ENCODE measurements around the gene ESR1. TPM values are rescaled to one million over a fixed set of nuclear protein-coding genes. Genes with fewer than 3 reads are reported as not detected.
A peak's percentile ranks its signal among the peaks of the same experiment; 100 is the strongest.

ESR1 gene
- polyA plus RNA-seq (2013, experiment 1 of 2), result under 0.01 TPM
- not detected for polyA plus RNA-seq (2013, experiment 2 of 2)

GRCh38 chr6:151807513-151808370, at the start of gene ESR1:
Gene ESR1 (plus strand): TSS chr6:151807682. CDS start chr6:151807913, 231 bp downstream.
- H3K56ac ChIP-seq (ENCODE audit: low read length), result peak within 1 kb of the TSS; percentile 52
- H3K27ac ChIP-seq (ENCODE audit: low read depth, low read length), result no peak within 1 kb of the TSS
- WGBS (ENCODE audit: extremely low coverage, insufficient coverage, low lambda C conversion rate), result no CpG with 5 or more reads among the region's 73 CpGs
- peak; percentile 71 for DNase-seq
- H3K79me1 ChIP-seq (ENCODE audit: low read length), result no peaks in the 10 kb centered on the region
- H2BK120ac ChIP-seq (ENCODE audit: low read depth, low read length), result no peak within 1 kb of the TSS
- no peaks in the 10 kb centered on the region for H3K4me1 ChIP-seq (ENCODE audit: control insufficient read depth, low read depth, low read length)
- H2AK5ac ChIP-seq (ENCODE audit: low read length), result no peak within 1 kb of the TSS
- H3K4me3 ChIP-seq (ENCODE audit: low read length), result no peak within 1 kb of the TSS
- H4K8ac ChIP-seq (ENCODE audit: low read depth, low read length), result no peak within 1 kb of the TSS
- H2BK5ac ChIP-seq (ENCODE audit: low read length), result no peak within 1 kb of the TSS
- no peak within 1 kb of the TSS for H3K18ac ChIP-seq (ENCODE audit: low read length)
- H4K5ac ChIP-seq (ENCODE audit: low read length), result no peak within 1 kb of the TSS
- peak within 1 kb of the TSS; percentile 67 for H3K4me2 ChIP-seq (ENCODE audit: low read length)
- no peaks in the 10 kb centered on the region for H3K79me2 ChIP-seq (ENCODE audit: control insufficient read depth, insufficient read depth, low read length)
- peaks cover 33% of the 10 kb centered on the region for H3K27me3 ChIP-seq (ENCODE audit: insufficient read depth, low read length, poor library complexity)
- H3K36me3 ChIP-seq (ENCODE audit: control insufficient read depth, insufficient read depth, low read length), result no peaks in the 10 kb centered on the region
- H3K9ac ChIP-seq (ENCODE audit: low read length), result no peak within 1 kb of the TSS
- H3K23ac ChIP-seq (ENCODE audit: low read length), result peak within 1 kb of the TSS; percentile 60
- H2BK15ac ChIP-seq (replicated peaks; ENCODE audit: low read depth), result no peak within 1 kb of the TSS
- H3K4ac ChIP-seq (ENCODE audit: low read depth, low read length), result no peak within 1 kb of the TSS

- no peak overlapping the region for H3K4me3 ChIP-seq (ENCODE audit: low read length)
- no peaks in the 10 kb centered on the region for H3K79me1 ChIP-seq (ENCODE audit: low read length)
- no peak overlapping the region for H4K5ac ChIP-seq (ENCODE audit: low read length)
- H2BK15ac ChIP-seq (replicated peaks; ENCODE audit: low read depth), result no peak overlapping the region
- no peak overlapping the region for H4K8ac ChIP-seq (ENCODE audit: low read depth, low read length)
- no peak overlapping the region for H3K27ac ChIP-seq (ENCODE audit: low read depth, low read length)
- H3K27me3 ChIP-seq (ENCODE audit: insufficient read depth, low read length, poor library complexity), result no peaks in the 10 kb centered on the region
- H2BK5ac ChIP-seq (ENCODE audit: low read length), result no peak overlapping the region
- H2AK5ac ChIP-seq (ENCODE audit: low read length), result no peak overlapping the region
- H3K4me1 ChIP-seq (ENCODE audit: control insufficient read depth, low read depth, low read length), result no peaks in the 10 kb centered on the region
- H2BK120ac ChIP-seq (ENCODE audit: low read depth, low read length), result no peak overlapping the region
- no peak overlapping the region for H3K4me2 ChIP-seq (ENCODE audit: low read length)
- no peak overlapping the region for H3K9ac ChIP-seq (ENCODE audit: low read length)
- H3K4ac ChIP-seq (ENCODE audit: low read depth, low read length), result no peak overlapping the region
- no peak overlapping the region for H3K23ac ChIP-seq (ENCODE audit: low read length)
- DNase-seq, result no peak
- H3K79me2 ChIP-seq (ENCODE audit: control insufficient read depth, insufficient read depth, low read length), result no peaks in the 10 kb centered on the region
- WGBS (ENCODE audit: extremely low coverage, insufficient coverage, low lambda C conversion rate), result no CpG with 5 or more reads among the region's 7 CpGs
- no peaks in the 10 kb centered on the region for H3K36me3 ChIP-seq (ENCODE audit: control insufficient read depth, insufficient read depth, low read length)
- H3K56ac ChIP-seq (ENCODE audit: low read length), result no peak overlapping the region
- no peak overlapping the region for H3K18ac ChIP-seq (ENCODE audit: low read length)
Measured at GRCh38 chr6:151760486-151760885, 47.0 kb upstream of the ESR1 start.

GRCh38 chr6:151761851-151762250, 45.6 kb upstream of the ESR1 start:
- Histone ChIP-seq H3K9ac (ENCODE audit: low read length) (no peak overlapping the region), H2AK5ac (ENCODE audit: low read length) (no peak overlapping the region), H3K4me2 (ENCODE audit: low read length) (no peak overlapping the region), H3K4me1 (ENCODE audit: control insufficient read depth, low read depth, low read length) (no peaks in the 10 kb centered on the region), H3K18ac (ENCODE audit: low read length) (no peak overlapping the region), H3K27ac (ENCODE audit: low read depth, low read length) (no peak overlapping the region), H3K4me3 (ENCODE audit: low read length) (no peak overlapping the region), H4K8ac (ENCODE audit: low read depth, low read length) (no peak overlapping the region), H3K36me3 (ENCODE audit: control insufficient read depth, insufficient read depth, low read length) (no peaks in the 10 kb centered on the region), H3K56ac (ENCODE audit: low read length) (no peak overlapping the region), H2BK120ac (ENCODE audit: low read depth, low read length) (no peak overlapping the region), H3K27me3 (ENCODE audit: insufficient read depth, low read length, poor library complexity) (no peaks in the 10 kb centered on the region), H2BK15ac (replicated peaks; ENCODE audit: low read depth) (no peak overlapping the region), H3K4ac (ENCODE audit: low read depth, low read length) (no peak overlapping the region), H3K79me2 (ENCODE audit: control insufficient read depth, insufficient read depth, low read length) (no peaks in the 10 kb centered on the region), H2BK5ac (ENCODE audit: low read length) (no peak overlapping the region), H4K5ac (ENCODE audit: low read length) (no peak overlapping the region), H3K23ac (ENCODE audit: low read length) (no peak overlapping the region), H3K79me1 (ENCODE audit: low read length) (no peaks in the 10 kb centered on the region)
- no CpG with 5 or more reads among the region's 4 CpGs for WGBS (ENCODE audit: extremely low coverage, insufficient coverage, low lambda C conversion rate)
- DNase-seq, result no peak

- H3K9ac ChIP-seq (ENCODE audit: low read length), result no peak overlapping the region
- H3K4me3 ChIP-seq (ENCODE audit: low read length), result no peak overlapping the region
- H3K4me2 ChIP-seq (ENCODE audit: low read length), result no peak overlapping the region
- H2BK15ac ChIP-seq (replicated peaks; ENCODE audit: low read depth), result no peak overlapping the region
- H4K8ac ChIP-seq (ENCODE audit: low read depth, low read length), result no peak overlapping the region
- H2BK5ac ChIP-seq (ENCODE audit: low read length), result no peak overlapping the region
- WGBS (ENCODE audit: extremely low coverage, insufficient coverage, low lambda C conversion rate), result no CpG with 5 or more reads among the region's 4 CpGs
- DNase-seq, result no peak
- H3K4me1 ChIP-seq (ENCODE audit: control insufficient read depth, low read depth, low read length), result no peaks in the 10 kb centered on the region
- no peak overlapping the region for H4K5ac ChIP-seq (ENCODE audit: low read length)
- H3K36me3 ChIP-seq (ENCODE audit: control insufficient read depth, insufficient read depth, low read length), result no peaks in the 10 kb centered on the region
- no peaks in the 10 kb centered on the region for H3K79me2 ChIP-seq (ENCODE audit: control insufficient read depth, insufficient read depth, low read length)
- no peak overlapping the region for H3K4ac ChIP-seq (ENCODE audit: low read depth, low read length)
- no peak overlapping the region for H3K56ac ChIP-seq (ENCODE audit: low read length)
- H3K18ac ChIP-seq (ENCODE audit: low read length), result no peak overlapping the region
- no peaks in the 10 kb centered on the region for H3K27me3 ChIP-seq (ENCODE audit: insufficient read depth, low read length, poor library complexity)
- H2AK5ac ChIP-seq (ENCODE audit: low read length), result no peak overlapping the region
- no peak overlapping the region for H3K23ac ChIP-seq (ENCODE audit: low read length)
- H3K27ac ChIP-seq (ENCODE audit: low read depth, low read length), result no peak overlapping the region
- H3K79me1 ChIP-seq (ENCODE audit: low read length), result no peaks in the 10 kb centered on the region
- H2BK120ac ChIP-seq (ENCODE audit: low read depth, low read length), result no peak overlapping the region
Measured at GRCh38 chr6:151762817-151763216, 44.7 kb upstream of the ESR1 start.

- Histone ChIP-seq H3K79me1 (ENCODE audit: low read length) (no peaks in the 10 kb centered on the region), H2BK5ac (ENCODE audit: low read length) (no peak overlapping the region)
Measured at GRCh38 chr6:151763303-151763702, 44.2 kb upstream of the ESR1 start.

More at GRCh38 chr6:151763303-151763702, 44.2 kb upstream of the ESR1 start:
- no peak overlapping the region for H3K4me3 ChIP-seq (ENCODE audit: low read length)
- no peak overlapping the region for H3K4me2 ChIP-seq (ENCODE audit: low read length)
- H2AK5ac ChIP-seq (ENCODE audit: low read length), result no peak overlapping the region
- H3K9ac ChIP-seq (ENCODE audit: low read length), result no peak overlapping the region
- H2BK120ac ChIP-seq (ENCODE audit: low read depth, low read length), result no peak overlapping the region
- H3K27me3 ChIP-seq (ENCODE audit: insufficient read depth, low read length, poor library complexity), result no peaks in the 10 kb centered on the region
- no peak overlapping the region for H4K8ac ChIP-seq (ENCODE audit: low read depth, low read length)
- H3K27ac ChIP-seq (ENCODE audit: low read depth, low read length), result no peak overlapping the region
- no peaks in the 10 kb centered on the region for H3K36me3 ChIP-seq (ENCODE audit: control insufficient read depth, insufficient read depth, low read length)
- DNase-seq, result peak; percentile 4
- H3K79me2 ChIP-seq (ENCODE audit: control insufficient read depth, insufficient read depth, low read length), result no peaks in the 10 kb centered on the region
- no peak overlapping the region for H3K18ac ChIP-seq (ENCODE audit: low read length)
- no peak overlapping the region for H3K4ac ChIP-seq (ENCODE audit: low read depth, low read length)
- WGBS (ENCODE audit: extremely low coverage, insufficient coverage, low lambda C conversion rate), result no CpG with 5 or more reads among the region's 9 CpGs
- no peaks in the 10 kb centered on the region for H3K4me1 ChIP-seq (ENCODE audit: control insufficient read depth, low read depth, low read length)
- H2BK15ac ChIP-seq (replicated peaks; ENCODE audit: low read depth), result no peak overlapping the region
- H3K56ac ChIP-seq (ENCODE audit: low read length), result no peak overlapping the region
- no peak overlapping the region for H3K23ac ChIP-seq (ENCODE audit: low read length)
- H4K5ac ChIP-seq (ENCODE audit: low read length), result no peak overlapping the region
